Activated naive CD4-positive, alpha-beta T cell treated with anti-CD3 and anti-CD28 coated beads for 36 hours (primary cell): ENCODE results near the gene CALML3. TPM values are rescaled to one million over a fixed set of nuclear protein-coding genes. Genes with fewer than 3 reads are reported as not detected.

Experiments
- CTCF ChIA-PET: fragments of 350-600 bp; sonication (Branson Sonifier 250); formaldehyde crosslinking; loops from one replicate; lab custom pipeline; 2021; ENCODE audit warnings: antibody characterized with exemption; lab: Charles Lee
- DNase-seq: peaks from one replicate; pipeline ENCODE4 v3.0.0-alpha.2; 2020
- H3K27ac Mint-ChIP-seq: one replicate; pipeline ENCODE4 v1.8.0; 2021; ENCODE audit warnings: mild to moderate bottlenecking, mixed read lengths
- H3K27me3 Mint-ChIP-seq: one replicate; pipeline ENCODE4 v1.8.0; 2021; ENCODE audit warnings: low read depth, mixed read lengths
- H3K36me3 Mint-ChIP-seq: one replicate; pipeline ENCODE4 v1.8.0; 2021; ENCODE audit warnings: low read depth, mixed read lengths
- H3K4me1 Mint-ChIP-seq: one replicate; pipeline ENCODE4 v1.8.0; 2021; ENCODE audit warnings: low read depth, mixed read lengths
- H3K4me3 Mint-ChIP-seq: one replicate; pipeline ENCODE4 v1.8.0; 2021; ENCODE audit warnings: mild to moderate bottlenecking, moderate library complexity, mixed read lengths
- H3K9me3 Mint-ChIP-seq: one replicate; pipeline ENCODE4 v1.8.0; 2021; ENCODE audit warnings: mixed read lengths
- intact Hi-C: fragments of 100-400 bp; cut with micrococcal nuclease; formaldehyde crosslinking; loops from one replicate; pipeline ENCODE4 v1.15.1; 2023
- total RNA-seq, 2 experiments: library from RNA; stranded (reverse); gene quantifications; one replicate each; pipeline ENCODE4 v1.2.3, GENCODE V29; 2021

Gene CALML3
- total RNA-seq, 2 experiments from 2014 or later, result not detected

DNA sequence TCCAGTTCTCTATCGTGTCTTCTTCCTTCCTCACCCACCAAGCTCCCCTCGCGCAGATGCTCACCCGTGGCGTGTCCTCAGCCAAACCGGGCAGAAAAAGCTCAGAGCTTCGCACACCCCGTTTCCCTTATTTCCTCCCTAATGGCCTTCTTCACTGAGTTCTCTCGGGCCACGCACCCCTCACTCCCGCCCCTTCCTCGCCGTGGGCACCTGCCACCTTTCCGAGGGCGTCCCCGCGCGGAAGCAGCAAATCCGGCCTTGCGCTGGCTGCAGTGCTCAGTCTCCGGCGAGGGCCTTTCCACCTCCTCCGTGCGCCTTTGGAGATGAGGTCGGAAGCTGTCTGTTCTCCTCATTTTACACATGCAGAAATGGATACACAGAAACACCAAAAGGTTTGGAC is 12.4 kb upstream of the CALML3 start:
- Mint-ChIP-seq H3K27ac (no peak overlapping the region), H3K36me3 (no peaks in the 10 kb centered on the region), H3K27me3 (peaks cover 4% of the 10 kb centered on the region), H3K4me3 (no peak overlapping the region), H3K4me1 (peaks cover 19% of the 10 kb centered on the region), H3K9me3 (no peaks in the 10 kb centered on the region)
- DNase-seq, result no peak
- intact Hi-C loops, result no loop called here
- CTCF ChIA-PET, result no interaction called here

DNA sequence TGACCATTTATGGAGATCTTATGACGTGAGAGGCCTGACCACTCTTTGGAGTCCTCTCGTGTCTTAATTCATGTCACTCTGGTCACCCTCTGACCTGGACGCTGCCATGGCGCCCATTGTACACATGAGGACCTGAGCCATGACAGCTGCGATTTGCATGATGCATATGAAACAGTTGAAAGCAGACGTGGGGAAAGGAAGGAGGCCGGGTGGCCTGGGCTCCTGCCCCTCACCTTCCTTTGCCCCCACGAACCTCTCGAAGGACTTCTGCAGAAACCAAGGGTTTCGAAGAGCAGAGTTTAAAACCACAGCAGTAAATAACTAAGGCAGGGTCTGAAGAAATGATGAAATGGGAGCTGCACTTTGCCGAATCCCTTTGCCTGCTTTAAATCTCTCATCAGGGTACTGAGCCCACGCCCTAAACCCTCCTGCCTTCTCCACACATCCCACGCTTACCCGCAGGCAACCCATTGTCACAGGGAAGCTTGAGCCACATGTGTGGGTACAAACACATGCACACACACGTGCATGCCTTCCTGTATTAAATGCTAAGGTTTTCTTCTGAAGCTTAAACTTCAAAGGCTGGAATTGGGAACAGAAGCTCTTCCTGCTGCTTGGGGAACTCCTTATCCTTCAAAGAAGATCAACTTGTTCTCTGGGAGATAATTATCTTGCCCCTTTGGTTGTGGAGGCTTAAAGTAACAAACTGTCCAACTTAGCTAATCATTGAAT is 11.7 kb upstream of the CALML3 start:
- no peak overlapping the region for H3K27ac Mint-ChIP-seq
- no peaks in the 10 kb centered on the region for H3K9me3 Mint-ChIP-seq
- peaks cover 19% of the 10 kb centered on the region for H3K4me1 Mint-ChIP-seq
- no peak overlapping the region for H3K4me3 Mint-ChIP-seq
- no peaks in the 10 kb centered on the region for H3K36me3 Mint-ChIP-seq
- DNase-seq, result peak; percentile 31
- CTCF ChIA-PET, result interaction anchor here (0.6 kb wide), 1 partner anchor 544 kb away, joined by 5 read pairs; no protein-coding TSS in a partner anchor
- peaks cover 4% of the 10 kb centered on the region for H3K27me3 Mint-ChIP-seq
- intact Hi-C loops, result no loop called here

DNA sequence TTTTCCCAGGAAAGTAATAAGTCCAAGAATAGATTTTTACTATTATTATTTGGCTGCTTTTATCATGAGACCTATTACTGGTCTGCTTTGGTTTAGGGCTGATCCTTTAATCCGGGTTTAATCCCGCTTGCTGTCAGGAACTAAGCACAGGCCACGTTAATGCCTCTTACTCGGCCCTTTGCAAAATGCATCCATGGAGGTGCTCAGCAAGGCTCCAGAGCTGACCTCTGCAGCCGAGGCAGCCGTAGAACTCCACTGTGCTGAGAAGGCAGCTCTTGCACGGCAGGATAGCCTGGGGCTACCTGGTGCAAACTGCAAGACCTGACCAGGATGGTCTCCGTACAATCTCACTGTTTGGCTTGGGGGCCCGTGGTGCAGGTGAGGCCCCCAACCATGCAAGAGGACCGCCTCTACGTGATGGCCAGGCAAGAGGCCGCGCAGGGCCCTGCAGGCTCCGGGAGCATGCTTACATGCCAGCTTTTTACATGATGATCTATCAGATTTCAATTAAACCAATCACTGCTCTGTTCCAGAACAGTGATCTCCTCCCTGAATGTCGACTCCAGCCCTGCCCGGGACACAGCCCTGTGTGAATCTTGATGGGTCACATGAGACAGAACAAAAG is 10.4 kb upstream of the CALML3 start:
- no peaks in the 10 kb centered on the region for H3K36me3 Mint-ChIP-seq
- H3K4me3 Mint-ChIP-seq, result no peak overlapping the region
- H3K27ac Mint-ChIP-seq, result no peak overlapping the region
- H3K9me3 Mint-ChIP-seq, result no peaks in the 10 kb centered on the region
- no peak for DNase-seq
- peaks cover 4% of the 10 kb centered on the region for H3K27me3 Mint-ChIP-seq
- peaks cover 19% of the 10 kb centered on the region for H3K4me1 Mint-ChIP-seq
- intact Hi-C loops, result no loop called here
- CTCF ChIA-PET, result no interaction called here

DNA sequence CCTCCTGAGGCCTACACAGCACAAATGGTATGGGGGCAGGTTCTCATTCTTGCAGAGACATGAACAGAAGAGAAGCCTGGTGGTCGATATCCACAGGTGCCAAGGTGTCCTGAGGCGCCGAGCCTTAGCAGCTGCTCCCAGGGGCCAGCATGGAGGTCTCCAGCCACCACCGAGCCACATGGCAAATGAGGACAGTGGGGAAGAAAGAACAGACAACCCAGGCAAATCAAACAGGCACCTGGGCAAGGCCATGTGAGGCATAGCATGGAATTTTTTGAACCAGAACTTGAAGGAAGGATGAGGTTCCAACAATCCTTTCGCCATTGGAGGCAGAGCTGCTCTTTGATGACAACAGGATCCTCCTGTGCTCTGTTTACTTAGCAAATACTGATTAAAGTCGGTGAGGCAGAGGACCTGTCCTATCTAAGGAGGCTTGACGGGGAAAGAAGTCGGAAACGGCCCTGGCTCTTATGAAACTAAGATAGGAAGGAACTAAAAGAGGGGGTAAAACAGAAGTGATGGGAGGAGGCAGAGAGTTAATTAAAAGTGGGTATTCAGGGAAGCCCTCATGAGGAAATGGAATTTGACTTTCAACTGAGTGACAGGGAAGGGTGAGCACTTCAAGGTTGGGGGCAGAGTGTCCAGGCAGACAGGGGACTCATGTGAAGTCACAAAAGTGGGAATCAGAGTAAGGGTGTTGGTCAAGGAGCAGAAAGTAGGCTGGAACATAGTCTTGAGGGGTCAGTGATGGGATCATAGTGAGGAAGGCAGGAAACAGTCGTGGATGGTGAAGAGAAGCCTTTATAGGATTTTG is 8.6 kb upstream of the CALML3 start:
- intact Hi-C loops, result no loop called here
- no peaks in the 10 kb centered on the region for H3K36me3 Mint-ChIP-seq
- H3K4me3 Mint-ChIP-seq, result no peak overlapping the region
- no peak overlapping the region for H3K27ac Mint-ChIP-seq
- DNase-seq, result no peak
- CTCF ChIA-PET, result interaction anchor here (1.4 kb wide), 1 partner anchor 107 kb away, joined by 4 read pairs; no protein-coding TSS in a partner anchor
- peaks cover 19% of the 10 kb centered on the region for H3K4me1 Mint-ChIP-seq
- H3K27me3 Mint-ChIP-seq, result peaks cover 4% of the 10 kb centered on the region
- no peaks in the 10 kb centered on the region for H3K9me3 Mint-ChIP-seq

- DNase-seq, result no peak
- H3K4me1 Mint-ChIP-seq, result peaks cover 12% of the 10 kb centered on the region
- CTCF ChIA-PET, result no interaction called here
- H3K27me3 Mint-ChIP-seq, result no peaks in the 10 kb centered on the region
- H3K27ac Mint-ChIP-seq, result no peak overlapping the region
- no peaks in the 10 kb centered on the region for H3K9me3 Mint-ChIP-seq
- H3K36me3 Mint-ChIP-seq, result no peaks in the 10 kb centered on the region
- H3K4me3 Mint-ChIP-seq, result no peak overlapping the region
- intact Hi-C loops, result no loop called here
Observed at GRCh38 chr10:5517546-5517945, 7.2 kb upstream of the CALML3 start.

DNA sequence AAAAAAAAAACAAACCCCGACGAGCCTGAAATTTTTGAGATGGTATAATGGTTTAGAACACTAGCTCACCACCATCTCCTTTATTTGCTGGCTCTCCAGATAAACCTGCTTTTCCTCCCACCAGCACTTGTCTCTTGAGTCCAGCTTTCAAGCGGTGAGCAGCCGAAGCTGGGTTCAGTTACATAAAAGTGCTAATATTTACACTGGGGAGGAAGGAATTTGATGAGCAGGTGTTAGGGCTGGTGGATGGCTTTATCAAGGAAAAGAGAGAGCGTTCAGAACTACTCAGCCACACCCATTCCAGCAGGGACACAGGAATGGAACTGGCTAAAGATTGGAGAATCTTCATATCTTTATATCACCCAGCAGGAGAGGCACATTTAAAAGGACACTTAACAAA is 6.6 kb upstream of the CALML3 start:
- Mint-ChIP-seq H3K27me3 (no peaks in the 10 kb centered on the region), H3K9me3 (no peaks in the 10 kb centered on the region), H3K27ac (no peak overlapping the region), H3K36me3 (no peaks in the 10 kb centered on the region), H3K4me3 (no peak overlapping the region), H3K4me1 (peaks cover 6% of the 10 kb centered on the region)
- CTCF ChIA-PET, result no interaction called here
- no peak for DNase-seq
- intact Hi-C loops, result no loop called here

DNA sequence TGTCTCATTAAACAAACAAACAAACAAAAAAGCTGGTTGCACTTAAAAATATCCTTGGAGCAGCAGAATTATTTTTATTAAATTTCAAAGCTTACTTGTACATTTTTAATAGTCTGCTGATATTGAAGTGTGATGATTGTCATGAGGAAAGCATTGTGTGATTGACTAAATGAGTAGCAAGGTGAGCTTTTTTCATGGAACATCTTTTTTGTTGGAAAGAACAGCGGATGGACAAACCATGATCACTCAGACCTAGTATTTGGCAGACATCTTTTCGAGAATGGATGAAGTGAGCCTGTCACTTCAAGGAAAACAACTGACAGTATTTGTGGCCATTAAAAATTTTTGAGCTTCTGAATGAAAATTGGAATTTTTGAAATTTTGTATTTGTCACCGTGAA is 5.7 kb upstream of the CALML3 start:
- no peak for DNase-seq
- Mint-ChIP-seq H3K9me3 (no peaks in the 10 kb centered on the region), H3K4me1 (no peaks in the 10 kb centered on the region), H3K27me3 (no peaks in the 10 kb centered on the region), H3K27ac (no peak overlapping the region), H3K36me3 (no peaks in the 10 kb centered on the region), H3K4me3 (no peak overlapping the region)
- CTCF ChIA-PET, result interaction anchor here (0.6 kb wide), 1 partner anchor 28 kb away, joined by 3 read pairs; no protein-coding TSS in a partner anchor
- intact Hi-C loops, result no loop called here

DNA sequence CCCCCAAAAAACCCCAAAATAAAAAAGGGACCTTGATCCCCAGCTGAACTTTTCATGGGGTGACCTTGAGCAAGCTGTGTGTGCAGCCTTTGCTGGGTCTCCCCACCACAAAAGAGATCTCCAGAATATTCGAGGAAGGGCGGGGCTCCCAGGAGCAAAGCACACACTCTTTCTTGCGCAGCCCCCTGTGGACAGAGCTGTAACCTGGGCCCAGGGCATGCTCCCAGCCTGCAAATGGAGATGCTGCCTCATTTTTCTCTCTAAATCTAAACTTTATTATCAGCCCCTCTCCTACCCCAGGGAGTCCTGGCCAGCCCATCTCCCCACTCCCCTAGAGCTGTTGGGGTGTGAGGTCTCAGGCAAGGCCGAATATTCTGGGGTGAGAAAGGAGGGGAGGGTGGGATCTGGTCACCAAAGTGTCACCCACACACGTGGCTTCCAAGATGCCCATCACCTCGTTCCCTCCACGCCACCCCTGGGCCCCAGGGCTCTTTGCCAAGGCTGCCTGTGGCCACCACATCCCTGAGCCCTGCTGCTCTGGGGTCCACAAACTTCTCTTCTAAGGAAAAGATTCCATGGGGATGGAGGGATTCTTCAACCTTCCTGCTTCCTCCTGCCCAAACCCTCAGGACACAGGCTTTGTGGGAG is 1.7 kb upstream of the CALML3 start:
- intact Hi-C loops, result no loop called here
- CTCF ChIA-PET, result no interaction called here
- H3K27me3 Mint-ChIP-seq, result no peaks in the 10 kb centered on the region
- no peaks in the 10 kb centered on the region for H3K4me1 Mint-ChIP-seq
- no peak overlapping the region for H3K4me3 Mint-ChIP-seq
- H3K9me3 Mint-ChIP-seq, result no peaks in the 10 kb centered on the region
- H3K27ac Mint-ChIP-seq, result no peak overlapping the region
- DNase-seq, result no peak
- H3K36me3 Mint-ChIP-seq, result no peaks in the 10 kb centered on the region

GRCh38 chr10:5523796-5524574 is 776 bp upstream of the CALML3 start:
- Mint-ChIP-seq H3K36me3 (no peaks in the 10 kb centered on the region), H3K4me1 (no peaks in the 10 kb centered on the region), H3K4me3 (no peak overlapping the region), H3K27me3 (no peaks in the 10 kb centered on the region), H3K27ac (no peak overlapping the region), H3K9me3 (no peaks in the 10 kb centered on the region)
- CTCF ChIA-PET, result no interaction called here
- intact Hi-C loops, result no loop called here
- no peak for DNase-seq

DNA sequence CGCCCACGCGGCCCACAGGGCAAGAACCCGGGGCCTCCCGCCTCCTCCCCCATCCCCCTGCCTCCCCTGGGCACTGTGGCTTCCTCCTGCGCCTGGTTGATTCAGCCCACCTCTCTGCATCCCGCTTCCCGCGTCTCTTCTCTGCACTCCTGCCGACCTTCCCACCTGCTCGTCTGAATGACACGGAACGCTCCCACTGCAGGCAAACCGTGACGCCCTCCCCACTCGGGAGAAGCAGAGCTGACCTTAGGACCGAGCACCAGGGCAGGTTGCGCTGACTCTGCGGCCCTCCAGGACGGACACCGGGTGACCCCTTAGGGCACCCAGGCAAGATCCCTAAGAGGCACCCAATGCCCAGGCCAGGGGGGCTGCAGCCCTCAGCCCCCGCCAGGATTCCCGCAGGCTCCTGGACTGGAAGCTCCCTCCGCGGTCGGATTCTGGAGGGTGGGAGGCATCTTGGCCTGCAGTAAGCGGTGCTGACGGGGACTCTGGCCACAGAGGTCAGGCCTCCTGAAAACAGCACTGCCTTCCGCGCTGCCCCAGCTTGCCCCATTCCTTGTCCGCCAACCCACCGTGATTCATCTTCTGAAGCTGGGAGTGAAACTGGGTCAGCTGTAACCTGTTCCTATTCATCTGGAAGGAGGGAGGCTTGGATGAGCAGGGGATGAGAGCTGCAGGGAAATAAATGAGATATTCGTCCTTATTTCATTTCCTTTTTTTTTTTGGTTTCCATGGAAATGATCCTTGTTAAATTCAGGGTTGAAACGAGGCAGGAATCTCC is 990 bp downstream of the CALML3 start:
- intact Hi-C loops, result no loop called here
- H3K27me3 Mint-ChIP-seq, result no peaks in the 10 kb centered on the region
- no peak overlapping the region for H3K27ac Mint-ChIP-seq
- no peaks in the 10 kb centered on the region for H3K36me3 Mint-ChIP-seq
- CTCF ChIA-PET, result interaction anchor here (0.5 to 0.7 kb wide), 3 partner anchors 83 to 711 kb away, joined by 3 to 5 read pairs (median 4); no protein-coding TSS in a partner anchor
- H3K9me3 Mint-ChIP-seq, result no peaks in the 10 kb centered on the region
- DNase-seq, result no peak
- H3K4me3 Mint-ChIP-seq, result no peak overlapping the region
- H3K4me1 Mint-ChIP-seq, result no peaks in the 10 kb centered on the region

GRCh38 chr10:5526691-5527331 is 2.0 kb downstream of the CALML3 start:
- no peaks in the 10 kb centered on the region for H3K36me3 Mint-ChIP-seq
- DNase-seq, result no peak
- intact Hi-C loops, result no loop called here
- H3K4me1 Mint-ChIP-seq, result no peaks in the 10 kb centered on the region
- no peak overlapping the region for H3K27ac Mint-ChIP-seq
- no peak overlapping the region for H3K4me3 Mint-ChIP-seq
- no peaks in the 10 kb centered on the region for H3K27me3 Mint-ChIP-seq
- no peaks in the 10 kb centered on the region for H3K9me3 Mint-ChIP-seq
- CTCF ChIA-PET, result no interaction called here
